Calu3 (cell line): ENCODE results near the gene SORCS3. TPM values are rescaled to one million over a fixed set of nuclear protein-coding genes. Genes with fewer than 3 reads are reported as not detected.

ENCODE experiments used
- BruUV-seq: library from RNA; stranded (reverse); fragments of 400-500 nt; replicated peaks from 2 replicates; lab custom pipeline; 2021; lab: Mats Ljungman, UMichigan
- CTCF ChIA-PET: fragments of 300-600 bp; sonication (Branson Sonifier 250); formaldehyde crosslinking; loops from one replicate; lab custom pipeline; 2022; ENCODE audit warnings: antibody characterized with exemption; lab: Charles Lee
- DNase-seq: peaks from one replicate; pipeline ENCODE4 v3.0.0; 2022
- H3K27ac Mint-ChIP-seq: one replicate; pipeline ENCODE4 v1.8.0; 2022; ENCODE audit warnings: mixed read lengths; ENCODE audit not compliant: unreplicated experiment
- H3K27me3 Mint-ChIP-seq: one replicate; pipeline ENCODE4 v1.8.0; 2022; ENCODE audit warnings: mixed read lengths; ENCODE audit not compliant: unreplicated experiment
- H3K36me3 Mint-ChIP-seq: one replicate; pipeline ENCODE4 v1.8.0; 2022; ENCODE audit warnings: mild to moderate bottlenecking, moderate library complexity, mixed read lengths; ENCODE audit not compliant: insufficient read depth, unreplicated experiment
- H3K4me1 Mint-ChIP-seq: one replicate; pipeline ENCODE4 v1.8.0; 2022; ENCODE audit warnings: mild to moderate bottlenecking, low read depth, mixed read lengths; ENCODE audit not compliant: unreplicated experiment
- H3K4me3 Mint-ChIP-seq: one replicate; pipeline ENCODE4 v1.8.0; 2022; ENCODE audit warnings: mild to moderate bottlenecking, low read depth, moderate library complexity, mixed read lengths; ENCODE audit not compliant: unreplicated experiment
- H3K9me3 Mint-ChIP-seq: one replicate; pipeline ENCODE4 v1.8.0; 2022; ENCODE audit warnings: low read depth, mixed read lengths; ENCODE audit not compliant: unreplicated experiment
- intact Hi-C: fragments of 100-400 bp; cut with micrococcal nuclease; formaldehyde crosslinking; loops from one replicate; pipeline ENCODE4 v1.10.0; 2022; ENCODE audit not compliant: unreplicated experiment
- total RNA-seq: library from RNA; stranded (reverse); gene quantifications from 2 replicates; pipeline ENCODE4 v1.2.3, GENCODE V29; 2022
- TF ChIP-seq, protein P1 (sequence below): fragments of 200-600 bp; IDR thresholded peaks from one replicate; pipeline ENCODE4 v1.8.0; 2022; ENCODE audit warnings: antibody characterized with exemption; ENCODE audit not compliant: unreplicated experiment

Gene SORCS3
- total RNA-seq, 1 experiment from 2014 or later: not detected

DNA sequence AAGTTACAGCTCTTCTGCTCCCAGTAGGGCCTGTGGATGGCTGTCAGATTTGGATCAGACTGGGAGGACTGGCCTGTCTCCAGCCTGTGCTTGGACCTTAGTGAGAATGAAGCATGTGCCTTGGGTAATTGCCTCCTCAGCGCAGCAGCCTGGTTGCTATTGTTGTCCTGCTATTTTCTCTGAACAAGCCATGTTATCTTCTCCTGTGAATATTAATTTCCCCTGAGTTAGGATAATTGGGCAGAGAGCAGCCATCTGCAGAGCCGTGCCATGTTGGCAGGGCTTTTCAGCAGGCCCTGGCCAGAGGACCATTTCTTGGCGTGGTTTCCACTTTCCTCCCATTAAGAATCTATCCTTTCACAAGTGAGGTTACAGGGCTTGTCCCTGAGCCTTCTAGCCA lies 497.3 kb downstream of the SORCS3 start:
- no peak overlapping the region for H3K4me3 Mint-ChIP-seq
- no peak overlapping the region for H3K27ac Mint-ChIP-seq
- H3K9me3 Mint-ChIP-seq: peaks cover 4% of the 10 kb centered on the region
- intact Hi-C loops: no loop called here
- CTCF ChIA-PET: no interaction called here
- no TSS peak for BruUV-seq
- no peaks in the 10 kb centered on the region for H3K36me3 Mint-ChIP-seq
- no peak for DNase-seq
- no peaks in the 10 kb centered on the region for H3K4me1 Mint-ChIP-seq
- TF ChIP-seq, protein P1, sequence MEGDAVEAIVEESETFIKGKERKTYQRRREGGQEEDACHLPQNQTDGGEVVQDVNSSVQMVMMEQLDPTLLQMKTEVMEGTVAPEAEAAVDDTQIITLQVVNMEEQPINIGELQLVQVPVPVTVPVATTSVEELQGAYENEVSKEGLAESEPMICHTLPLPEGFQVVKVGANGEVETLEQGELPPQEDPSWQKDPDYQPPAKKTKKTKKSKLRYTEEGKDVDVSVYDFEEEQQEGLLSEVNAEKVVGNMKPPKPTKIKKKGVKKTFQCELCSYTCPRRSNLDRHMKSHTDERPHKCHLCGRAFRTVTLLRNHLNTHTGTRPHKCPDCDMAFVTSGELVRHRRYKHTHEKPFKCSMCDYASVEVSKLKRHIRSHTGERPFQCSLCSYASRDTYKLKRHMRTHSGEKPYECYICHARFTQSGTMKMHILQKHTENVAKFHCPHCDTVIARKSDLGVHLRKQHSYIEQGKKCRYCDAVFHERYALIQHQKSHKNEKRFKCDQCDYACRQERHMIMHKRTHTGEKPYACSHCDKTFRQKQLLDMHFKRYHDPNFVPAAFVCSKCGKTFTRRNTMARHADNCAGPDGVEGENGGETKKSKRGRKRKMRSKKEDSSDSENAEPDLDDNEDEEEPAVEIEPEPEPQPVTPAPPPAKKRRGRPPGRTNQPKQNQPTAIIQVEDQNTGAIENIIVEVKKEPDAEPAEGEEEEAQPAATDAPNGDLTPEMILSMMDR: no peak
- no peaks in the 10 kb centered on the region for H3K27me3 Mint-ChIP-seq

DNA sequence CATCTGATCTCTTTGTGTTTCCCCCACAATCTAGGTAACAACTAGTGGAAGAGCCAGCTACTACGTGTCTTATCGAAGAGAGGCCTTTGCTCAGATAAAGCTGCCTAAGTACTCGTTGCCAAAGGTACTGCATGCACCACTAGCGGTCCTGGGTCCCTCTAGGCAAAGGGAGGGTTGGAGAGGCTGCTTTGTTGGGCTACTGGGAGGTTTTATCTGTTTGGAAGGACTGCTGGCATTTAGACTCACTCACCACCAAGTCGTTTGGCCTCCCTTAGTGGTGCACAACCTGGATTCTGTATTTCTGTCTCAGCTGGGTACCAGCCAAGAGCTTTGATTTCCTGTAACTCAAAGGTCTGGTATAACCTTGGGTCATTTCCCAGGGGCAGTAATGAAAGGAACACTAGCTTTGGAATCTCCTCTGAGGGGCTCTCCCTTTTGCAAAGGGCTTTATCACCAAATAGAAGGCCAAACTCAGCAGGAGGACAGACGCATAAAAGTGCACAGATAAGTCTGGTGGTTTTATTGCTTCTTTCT lies 498.3 kb downstream of the SORCS3 start:
- TF ChIP-seq, protein P1: no peak
- no peak overlapping the region for H3K27ac Mint-ChIP-seq
- H3K27me3 Mint-ChIP-seq: no peaks in the 10 kb centered on the region
- H3K4me1 Mint-ChIP-seq: no peaks in the 10 kb centered on the region
- no TSS peak for BruUV-seq
- no peaks in the 10 kb centered on the region for H3K36me3 Mint-ChIP-seq
- intact Hi-C loops: no loop called here
- peaks cover 4% of the 10 kb centered on the region for H3K9me3 Mint-ChIP-seq
- CTCF ChIA-PET: no interaction called here
- no peak overlapping the region for H3K4me3 Mint-ChIP-seq
- no peak for DNase-seq

DNA sequence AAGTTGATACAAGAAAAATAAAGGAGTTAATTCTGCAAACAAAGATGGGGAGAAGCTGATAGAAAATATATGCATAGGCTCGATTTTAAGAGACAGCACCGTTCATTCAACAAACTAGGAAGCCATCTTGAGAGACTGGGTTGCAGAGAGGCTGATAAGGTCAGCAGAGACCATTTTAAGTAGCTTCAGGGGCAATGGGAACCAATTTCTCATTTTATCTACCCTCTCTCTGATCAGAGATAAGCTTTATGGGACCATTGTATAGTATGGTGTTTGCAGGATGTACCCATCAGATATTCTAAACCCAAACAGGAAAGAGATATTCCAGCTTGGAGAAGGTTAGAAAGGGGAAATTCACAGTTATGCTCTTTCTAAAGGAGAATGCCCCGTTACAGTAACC lies 499.5 kb downstream of the SORCS3 start:
- CTCF ChIA-PET: no interaction called here
- Mint-ChIP-seq H3K27me3 (no peaks in the 10 kb centered on the region), H3K9me3 (peaks cover 4% of the 10 kb centered on the region), H3K4me1 (no peaks in the 10 kb centered on the region), H3K36me3 (no peaks in the 10 kb centered on the region), H3K4me3 (no peak overlapping the region), H3K27ac (no peak overlapping the region)
- no TSS peak for BruUV-seq
- DNase-seq: no peak
- intact Hi-C loops: no loop called here
- TF ChIP-seq, protein P1: no peak

DNA sequence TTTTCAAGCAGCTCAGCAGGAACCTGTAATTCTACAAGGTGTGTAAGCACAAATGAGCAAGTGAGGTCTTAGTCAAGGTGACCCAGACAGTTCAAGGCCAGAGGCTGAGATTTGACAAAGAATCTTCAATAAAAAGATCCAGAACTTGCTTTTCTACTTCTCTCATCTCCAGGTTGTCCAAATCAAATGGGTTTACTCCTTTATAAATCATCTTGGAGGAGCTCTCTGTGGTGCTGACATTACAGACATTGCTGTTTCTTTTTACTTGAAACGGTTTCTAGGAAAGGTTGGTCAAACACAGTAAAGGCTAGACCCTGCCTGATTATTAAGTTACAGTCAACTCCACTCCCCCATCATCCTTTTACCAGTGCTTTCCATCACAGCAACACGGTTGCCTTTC lies 504.6 kb downstream of the SORCS3 start:
- TF ChIP-seq, protein P1: no peak
- Mint-ChIP-seq H3K9me3 (peaks cover 8% of the 10 kb centered on the region), H3K27me3 (no peaks in the 10 kb centered on the region), H3K4me1 (no peaks in the 10 kb centered on the region), H3K36me3 (no peaks in the 10 kb centered on the region), H3K4me3 (no peak overlapping the region), H3K27ac (no peak overlapping the region)
- CTCF ChIA-PET: no interaction called here
- DNase-seq: no peak
- BruUV-seq: no TSS peak
- intact Hi-C loops: no loop called here
